Astrocyte of the cerebellum (primary cell): ENCODE measurements around the gene CCDC171.

Experiments
- DNase-seq: peaks from one replicate; pipeline ENCODE4 v3.0.0-alpha.2; 2011; ENCODE audit warnings: low read depth
- H3K4me3 ChIP-seq: 2 replicates; pipeline ENCODE4 v1.5.1; 2011; ENCODE audit warnings: mild to moderate bottlenecking, low read depth, low read length, moderate library complexity
- CTCF ChIP-seq: IDR thresholded peaks from 2 replicates; pipeline ENCODE4 v1.5.1; 2012; ENCODE audit warnings: low read length, low read depth, moderate library complexity, mild to moderate bottlenecking; ENCODE audit errors: missing control alignments
- in situ Hi-C: cut with HindIII; loops from 2 replicates; pipeline ENCODE4 v1.10.0; 2017; ENCODE audit warnings: low sequenced_read_pairs

CCDC171 gene

DNA sequence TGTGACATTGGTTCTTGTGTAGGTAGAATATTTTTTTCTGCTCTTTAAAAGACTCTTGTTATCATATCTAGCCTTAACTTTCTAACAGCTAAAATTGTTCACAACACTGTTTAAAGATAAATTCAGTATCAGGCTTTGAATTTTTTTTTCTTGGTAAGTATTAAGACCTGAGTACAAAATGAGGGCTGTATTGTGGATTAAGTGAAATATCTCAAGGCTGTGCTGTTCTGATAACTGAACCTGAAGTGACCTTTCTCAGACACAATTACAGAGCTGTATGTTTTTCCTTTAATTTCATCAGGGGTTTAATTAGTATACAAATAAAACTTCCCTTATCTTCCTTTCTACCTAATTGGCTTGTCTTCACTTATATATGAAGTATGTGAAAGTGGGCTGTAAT, 290.5 kb downstream of the CCDC171 start:
- no peak overlapping the region for H3K4me3 ChIP-seq
- TF ChIP-seq CTCF, result no peak
- no peak for DNase-seq
- in situ Hi-C loops, result no loop called here

DNA sequence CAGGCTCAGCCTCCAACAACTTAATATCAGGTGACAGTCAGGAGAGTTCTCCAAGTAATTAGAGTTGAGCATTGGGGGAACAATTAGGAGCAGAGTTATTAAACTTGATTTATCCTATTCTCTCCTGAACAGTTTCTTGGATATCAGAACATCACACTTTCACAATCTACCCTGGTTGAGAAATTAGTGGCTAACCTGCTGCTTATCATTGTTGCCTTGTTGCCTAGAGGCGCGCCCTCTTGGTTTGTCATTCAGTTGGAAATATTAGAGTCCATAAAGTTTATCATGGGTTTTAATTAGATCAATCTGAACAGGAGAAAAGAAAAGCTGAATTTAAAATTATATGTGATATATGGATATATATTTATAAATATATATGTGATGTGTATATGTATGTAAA, 291.1 kb downstream of the CCDC171 start:
- in situ Hi-C loops, result no loop called here
- DNase-seq, result no peak
- TF ChIP-seq CTCF, result no peak
- H3K4me3 ChIP-seq, result no peak overlapping the region

DNA sequence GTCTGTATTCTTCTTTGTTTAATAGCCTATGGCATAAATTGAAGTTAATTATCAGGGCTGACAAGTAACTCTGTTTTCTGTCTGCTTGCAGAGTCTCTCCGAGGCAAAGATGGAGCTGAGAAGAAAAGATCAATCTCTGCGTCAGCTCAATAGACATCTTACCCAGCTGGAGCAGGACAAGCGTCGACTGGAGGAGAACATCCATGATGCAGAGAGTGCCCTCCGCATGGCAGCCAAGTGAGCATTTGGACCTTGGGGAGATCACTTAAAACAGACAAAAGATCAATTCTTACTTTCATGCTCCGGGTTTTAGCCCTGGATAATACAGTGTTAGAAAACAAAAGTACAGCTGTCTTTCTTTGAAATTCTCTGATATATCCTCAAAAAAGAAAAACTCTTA, 293.8 kb downstream of the CCDC171 start:
- in situ Hi-C loops, result no loop called here
- TF ChIP-seq CTCF, result no peak
- no peak for DNase-seq
- no peak overlapping the region for H3K4me3 ChIP-seq

- in situ Hi-C loops, result loop anchor here (25.0 kb wide), 1 partner anchor 887 kb away; no protein-coding TSS in a partner anchor
- no peak overlapping the region for H3K4me3 ChIP-seq
- no peak for TF ChIP-seq CTCF
- DNase-seq, result no peak
These were observed 297.0 kb downstream of the CCDC171 start for GRCh38 chr9:15849871-15850270.

GRCh38 chr9:15851766-15852165, 298.9 kb downstream of the CCDC171 start:
- in situ Hi-C loops, result loop anchor here (25.0 kb wide), 1 partner anchor 886 kb away; no protein-coding TSS in a partner anchor
- no peak for DNase-seq
- TF ChIP-seq CTCF, result no peak
- H3K4me3 ChIP-seq, result no peak overlapping the region

- no peak overlapping the region for H3K4me3 ChIP-seq
- no peak for TF ChIP-seq CTCF
- in situ Hi-C loops, result loop anchor here (25.0 kb wide), 1 partner anchor 881 kb away; no protein-coding TSS in a partner anchor
- no peak for DNase-seq
These were observed 303.7 kb downstream of the CCDC171 start for GRCh38 chr9:15856591-15856990.

- TF ChIP-seq CTCF, result no peak
- in situ Hi-C loops, result loop anchor here (25.0 kb wide), 1 partner anchor 870 kb away; no protein-coding TSS in a partner anchor
- DNase-seq, result no peak
- no peak overlapping the region for H3K4me3 ChIP-seq
These were observed 314.5 kb downstream of the CCDC171 start for GRCh38 chr9:15867334-15867733.
